SK-N-MC (cell line): Measurements from ENCODE around the gene CIAO2B.

Experiments
- EZH2 ChIP-seq: fragments of 200-600 bp; sonication (generic); IDR thresholded peaks from one replicate; pipeline ENCODE4 v1.6.1; 2017; ENCODE audit warnings: antibody characterized with exemption
- POLR2AphosphoS5 ChIP-seq: IDR thresholded peaks from 2 replicates; pipeline ENCODE4 v1.6.1; 2012; ENCODE audit warnings: mild to moderate bottlenecking, low read depth, low read length, borderline replicate concordance

- no peak for TF ChIP-seq EZH2
- no peak for TF ChIP-seq POLR2AphosphoS5
Measured at GRCh38 chr16:66916518-66916917, 17.7 kb downstream of the CIAO2B start.
